Islet of Langerhans (tissue), 1 donor: ENCODE data around the gene LHFPL3.

Source experiments
- FAIRE-seq: peaks from one replicate; lab custom pipeline; 2011; peaks lifted over from hg19 to GRCh38; lab: Jason Lieb, UNC

The LHFPL3 gene

GRCh38 chr7:104801022-104801421, 472.6 kb downstream of the LHFPL3 start:
- FAIRE-seq: no peak

GRCh38 chr7:104803931-104804330, 475.5 kb downstream of the LHFPL3 start:
- FAIRE-seq: no peak

GRCh38 chr7:104804696-104805095, 476.3 kb downstream of the LHFPL3 start:
- FAIRE-seq: no peak

GRCh38 chr7:104805449-104806317, 477.3 kb downstream of the LHFPL3 start:
- FAIRE-seq: no peak

GRCh38 chr7:104807671-104808070, 479.3 kb downstream of the LHFPL3 start:
- FAIRE-seq: no peak

GRCh38 chr7:104809906-104810305, 481.5 kb downstream of the LHFPL3 start:
- FAIRE-seq: no peak

GRCh38 chr7:104814126-104814525, 485.7 kb downstream of the LHFPL3 start:
- FAIRE-seq: no peak

- no peak for FAIRE-seq
These were observed 486.4 kb downstream of the LHFPL3 start for GRCh38 chr7:104814671-104815400.

- FAIRE-seq: no peak
These were observed 488.1 kb downstream of the LHFPL3 start for GRCh38 chr7:104816537-104816936.

GRCh38 chr7:104818961-104819880, 490.8 kb downstream of the LHFPL3 start:
- no peak for FAIRE-seq

- no peak for FAIRE-seq
These were observed 492.6 kb downstream of the LHFPL3 start for GRCh38 chr7:104820836-104821535.

GRCh38 chr7:104823177-104823576, 494.8 kb downstream of the LHFPL3 start:
- no peak for FAIRE-seq

- FAIRE-seq: no peak
These were observed 496.7 kb downstream of the LHFPL3 start for GRCh38 chr7:104825099-104825498.

GRCh38 chr7:104826135-104826534, 497.7 kb downstream of the LHFPL3 start:
- FAIRE-seq: no peak

- no peak for FAIRE-seq
These were observed 508.6 kb downstream of the LHFPL3 start for GRCh38 chr7:104836976-104837375.

GRCh38 chr7:104838537-104839299, 510.3 kb downstream of the LHFPL3 start:
- FAIRE-seq: no peak

- FAIRE-seq: no peak
These were observed 511.4 kb downstream of the LHFPL3 start for GRCh38 chr7:104839842-104840241.

GRCh38 chr7:104841798-104842197, 513.4 kb downstream of the LHFPL3 start:
- FAIRE-seq: no peak

- no peak for FAIRE-seq
These were observed 514.8 kb downstream of the LHFPL3 start for GRCh38 chr7:104843198-104843597.

- no peak for FAIRE-seq
These were observed 517.2 kb downstream of the LHFPL3 start for GRCh38 chr7:104845557-104845956.

GRCh38 chr7:104846731-104847130, 518.3 kb downstream of the LHFPL3 start:
- no peak for FAIRE-seq
